Activated naive CD4-positive, alpha-beta T cell treated with anti-CD3 and anti-CD28 coated beads for 36 hours (primary cell): ENCODE results near the gene TUT1. TPM values are rescaled to one million over a fixed set of nuclear protein-coding genes. Genes with fewer than 3 reads are reported as not detected.

Source experiments
- CTCF ChIA-PET: fragments of 350-600 bp; sonication (Branson Sonifier 250); formaldehyde crosslinking; loops from one replicate; lab custom pipeline; 2021; ENCODE audit warnings: antibody characterized with exemption; lab: Charles Lee
- DNase-seq: peaks from one replicate; pipeline ENCODE4 v3.0.0-alpha.2; 2020
- H3K27ac Mint-ChIP-seq: one replicate; pipeline ENCODE4 v1.8.0; 2021; ENCODE audit warnings: mild to moderate bottlenecking, mixed read lengths
- H3K27me3 Mint-ChIP-seq: one replicate; pipeline ENCODE4 v1.8.0; 2021; ENCODE audit warnings: low read depth, mixed read lengths
- H3K36me3 Mint-ChIP-seq: one replicate; pipeline ENCODE4 v1.8.0; 2021; ENCODE audit warnings: low read depth, mixed read lengths
- H3K4me1 Mint-ChIP-seq: one replicate; pipeline ENCODE4 v1.8.0; 2021; ENCODE audit warnings: low read depth, mixed read lengths
- H3K4me3 Mint-ChIP-seq: one replicate; pipeline ENCODE4 v1.8.0; 2021; ENCODE audit warnings: mild to moderate bottlenecking, moderate library complexity, mixed read lengths
- H3K9me3 Mint-ChIP-seq: one replicate; pipeline ENCODE4 v1.8.0; 2021; ENCODE audit warnings: mixed read lengths
- intact Hi-C: fragments of 100-400 bp; cut with micrococcal nuclease; formaldehyde crosslinking; loops from one replicate; pipeline ENCODE4 v1.15.1; 2023
- total RNA-seq, 2 experiments: library from RNA; stranded (reverse); gene quantifications; one replicate each; pipeline ENCODE4 v1.2.3, GENCODE V29; 2021

The TUT1 gene
- total RNA-seq, 2 experiments from 2014 or later: 38.2 to 42.0 TPM

DNA sequence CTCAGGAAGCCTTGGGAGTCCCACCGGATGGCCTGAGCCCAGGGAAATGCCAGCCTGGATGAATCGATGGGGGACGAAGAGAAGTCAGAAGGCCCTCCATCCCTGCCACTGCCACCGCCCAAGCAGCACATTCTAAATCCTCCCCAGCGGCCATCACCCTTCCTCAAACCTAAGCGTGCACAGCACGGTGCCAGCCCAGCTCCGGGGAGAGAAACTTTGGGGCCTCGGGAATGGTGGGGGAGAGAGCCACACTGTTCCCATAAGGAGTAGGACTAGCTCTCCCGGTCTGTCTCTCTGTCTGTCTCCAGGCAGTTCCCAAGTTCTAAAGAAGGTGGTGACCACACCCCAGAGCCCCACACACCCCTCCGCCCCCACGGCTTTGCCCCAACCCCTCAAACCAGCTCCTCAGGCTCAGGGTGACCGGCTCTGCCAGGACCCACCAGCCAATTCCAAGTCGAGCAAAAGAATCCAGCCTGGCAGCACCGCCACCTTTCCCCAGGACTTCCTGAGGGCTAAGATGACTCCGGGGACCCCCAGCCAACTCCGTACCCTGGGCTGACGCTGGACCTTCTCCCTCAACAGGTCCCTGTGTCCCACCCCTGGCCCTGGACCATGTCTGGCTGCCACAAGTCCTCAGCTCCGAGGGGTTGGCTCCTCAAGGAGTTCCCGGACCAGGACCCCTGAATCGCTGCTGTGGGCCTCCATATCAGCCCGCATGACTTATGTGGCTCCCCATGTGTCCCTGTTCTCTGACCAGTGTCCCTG is 47.5 kb downstream of the TUT1 start:
- Mint-ChIP-seq H3K9me3 (no peaks in the 10 kb centered on the region), H3K27ac (no peak overlapping the region), H3K27me3 (peaks cover 4% of the 10 kb centered on the region), H3K36me3 (no peaks in the 10 kb centered on the region), H3K4me1 (peaks cover 65% of the 10 kb centered on the region), H3K4me3 (no peak overlapping the region)
- DNase-seq: no peak
- intact Hi-C loops: loop anchor here (1.0 to 2.0 kb wide), 3 partner anchors 13 to 150 kb away; no protein-coding TSS in a partner anchor
- CTCF ChIA-PET: interaction anchor here (0.5 to 4.6 kb wide), 20 partner anchors 10 to 168 kb away, joined by 3 to 96 read pairs (median 4); no protein-coding TSS in a partner anchor

- peak; percentile 78 for DNase-seq
- no peaks in the 10 kb centered on the region for H3K36me3 Mint-ChIP-seq
- peak overlapping the region; percentile 32 for H3K4me3 Mint-ChIP-seq
- intact Hi-C loops: loop anchor here (1.0 to 2.0 kb wide), 5 partner anchors 14 to 149 kb away; no protein-coding TSS in a partner anchor
- CTCF ChIA-PET: interaction anchor here (0.6 to 4.6 kb wide), 36 partner anchors 11 to 312 kb away, joined by 3 to 96 read pairs (median 4); no protein-coding TSS in a partner anchor
- no peaks in the 10 kb centered on the region for H3K9me3 Mint-ChIP-seq
- peaks cover 4% of the 10 kb centered on the region for H3K27me3 Mint-ChIP-seq
- no peak overlapping the region for H3K27ac Mint-ChIP-seq
- H3K4me1 Mint-ChIP-seq: peaks cover 70% of the 10 kb centered on the region
Observed at GRCh38 chr11:62542750-62543567, 48.4 kb downstream of the TUT1 start.

DNA sequence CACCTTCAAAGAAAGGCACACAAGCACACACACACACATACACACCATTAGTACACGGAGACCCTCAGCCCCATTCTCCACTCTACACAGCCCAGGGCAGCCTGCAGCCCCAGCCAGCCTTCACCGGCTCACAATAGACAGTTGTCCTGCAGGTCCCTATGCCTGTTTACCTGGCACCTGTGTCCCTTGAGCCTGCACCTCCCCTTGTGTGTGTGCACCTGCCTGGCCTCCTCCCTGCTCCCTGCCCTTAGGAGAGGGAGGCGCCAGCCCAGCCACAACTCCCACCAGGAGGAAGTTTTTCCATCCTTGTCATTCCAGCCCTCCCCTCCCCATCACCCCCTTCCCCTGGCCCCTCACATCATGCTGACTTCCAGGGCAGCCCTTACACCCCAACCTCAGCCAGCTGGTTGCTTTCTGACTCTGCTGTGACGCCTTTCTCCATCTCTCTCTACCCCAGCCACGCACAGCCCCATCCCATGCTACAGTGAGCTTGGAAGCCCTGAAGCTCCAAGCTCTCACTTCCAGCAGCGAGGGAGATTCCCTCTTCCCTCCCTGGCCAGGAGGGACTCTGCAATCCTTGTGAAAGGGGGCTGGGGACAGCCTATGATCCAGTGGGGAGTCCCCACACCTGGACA is 49.1 kb downstream of the TUT1 start:
- H3K27me3 Mint-ChIP-seq: no peaks in the 10 kb centered on the region
- intact Hi-C loops: loop anchor here (1.0 to 2.0 kb wide), 3 partner anchors 15 to 118 kb away; no protein-coding TSS in a partner anchor
- peaks cover 64% of the 10 kb centered on the region for H3K4me1 Mint-ChIP-seq
- H3K27ac Mint-ChIP-seq: no peak overlapping the region
- H3K4me3 Mint-ChIP-seq: no peak overlapping the region
- CTCF ChIA-PET: interaction anchor here (0.7 to 4.6 kb wide), 27 partner anchors 11 to 311 kb away, joined by 3 to 96 read pairs (median 5); no protein-coding TSS in a partner anchor
- no peak for DNase-seq
- H3K36me3 Mint-ChIP-seq: no peaks in the 10 kb centered on the region
- no peaks in the 10 kb centered on the region for H3K9me3 Mint-ChIP-seq

GRCh38 chr11:62540804-62541701 is 50.3 kb downstream of the TUT1 start:
- peaks cover 61% of the 10 kb centered on the region for H3K4me1 Mint-ChIP-seq
- intact Hi-C loops: no loop called here
- no peak for DNase-seq
- H3K36me3 Mint-ChIP-seq: peaks cover 2% of the 10 kb centered on the region
- H3K4me3 Mint-ChIP-seq: no peak overlapping the region
- peak overlapping the region; percentile 47 for H3K27ac Mint-ChIP-seq
- CTCF ChIA-PET: interaction anchor here (1.0 to 4.6 kb wide), 8 partner anchors 11 to 146 kb away, joined by 3 to 96 read pairs (median 10); no protein-coding TSS in a partner anchor
- H3K27me3 Mint-ChIP-seq: no peaks in the 10 kb centered on the region
- no peaks in the 10 kb centered on the region for H3K9me3 Mint-ChIP-seq

DNA sequence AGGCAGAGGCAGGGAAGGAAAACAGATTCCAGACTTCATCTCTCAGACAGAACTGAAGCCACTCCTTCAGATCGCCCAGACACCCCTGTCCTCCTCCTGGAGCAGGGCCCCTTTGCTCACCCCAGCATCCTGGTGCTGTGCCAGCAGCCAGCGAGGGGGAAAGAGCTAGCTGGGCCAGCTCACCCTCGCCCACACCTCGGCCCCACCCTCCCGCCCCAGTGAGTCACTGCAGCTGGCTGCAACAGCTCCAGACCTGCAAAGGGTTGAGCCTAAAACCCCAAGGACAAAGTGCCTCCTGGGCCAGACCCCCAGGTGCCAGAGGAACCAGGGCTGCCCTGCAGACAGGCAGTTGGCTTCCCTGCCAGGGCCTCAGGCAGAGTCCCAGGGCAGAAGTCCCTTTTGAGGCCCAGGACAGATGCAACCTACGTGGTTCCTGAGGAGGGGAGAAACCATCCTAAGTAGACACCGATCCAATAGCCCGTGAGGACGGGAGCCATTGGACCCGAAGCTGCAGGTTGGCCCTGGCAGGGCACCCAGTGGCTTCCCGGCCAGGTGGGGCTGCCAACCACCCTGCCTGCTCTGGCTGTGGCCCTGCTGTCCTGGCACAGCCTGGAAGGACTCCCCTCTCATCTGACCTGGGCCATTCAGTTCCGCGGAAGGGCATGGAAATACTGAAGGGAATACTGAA is 51.9 kb downstream of the TUT1 start:
- Mint-ChIP-seq H3K27ac (no peak overlapping the region), H3K36me3 (peaks cover 4% of the 10 kb centered on the region), H3K4me1 (peaks cover 48% of the 10 kb centered on the region), H3K27me3 (no peaks in the 10 kb centered on the region), H3K4me3 (no peak overlapping the region), H3K9me3 (no peaks in the 10 kb centered on the region)
- intact Hi-C loops: no loop called here
- peak; percentile 59 for DNase-seq
- CTCF ChIA-PET: interaction anchor here (0.7 to 3.2 kb wide), 4 partner anchors 12 to 145 kb away, joined by 3 to 11 read pairs (median 4); no protein-coding TSS in a partner anchor

- DNase-seq: no peak
- no peaks in the 10 kb centered on the region for H3K9me3 Mint-ChIP-seq
- CTCF ChIA-PET: interaction anchor here (1.5 to 3.2 kb wide), 2 partner anchors 114 to 144 kb away, joined by 4 to 11 read pairs; no protein-coding TSS in a partner anchor
- H3K27me3 Mint-ChIP-seq: no peaks in the 10 kb centered on the region
- no peak overlapping the region for H3K4me3 Mint-ChIP-seq
- H3K27ac Mint-ChIP-seq: no peak overlapping the region
- peaks cover 7% of the 10 kb centered on the region for H3K36me3 Mint-ChIP-seq
- intact Hi-C loops: no loop called here
- peaks cover 41% of the 10 kb centered on the region for H3K4me1 Mint-ChIP-seq
Observed at GRCh38 chr11:62538470-62539237, 52.7 kb downstream of the TUT1 start.

DNA sequence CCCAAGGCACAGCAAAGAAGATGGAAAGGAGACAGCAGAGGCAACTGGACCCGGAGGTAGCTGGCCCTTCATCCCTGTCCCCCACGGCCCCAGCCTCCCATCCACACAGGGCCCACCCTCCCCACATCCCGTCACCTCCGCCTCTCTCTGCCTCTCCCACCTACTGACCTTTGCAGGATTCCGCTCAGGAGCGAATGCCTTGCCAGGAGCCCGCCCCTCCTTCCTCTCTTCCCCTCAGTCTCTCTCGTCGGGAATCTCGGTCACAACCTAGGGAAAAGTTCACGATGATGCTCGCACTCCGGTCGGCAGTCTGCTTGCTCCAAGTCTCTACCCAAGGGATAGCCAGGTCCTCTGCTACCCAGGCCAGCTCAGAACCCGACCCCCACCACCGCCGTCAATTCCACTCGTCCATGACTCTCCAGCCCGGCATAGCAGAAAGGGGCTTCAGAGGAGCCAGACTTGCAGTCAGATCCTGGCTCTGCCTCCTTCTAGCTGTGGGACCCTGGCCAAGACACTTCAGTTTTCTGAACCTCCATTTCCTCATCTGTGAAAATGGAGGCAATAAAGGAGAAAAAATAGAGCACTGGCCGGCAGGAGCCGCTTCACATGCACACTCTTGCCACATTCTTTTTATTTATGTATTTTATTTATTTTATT is 54.9 kb downstream of the TUT1 start:
- intact Hi-C loops: no loop called here
- no peaks in the 10 kb centered on the region for H3K9me3 Mint-ChIP-seq
- H3K4me3 Mint-ChIP-seq: no peak overlapping the region
- H3K36me3 Mint-ChIP-seq: peaks cover 10% of the 10 kb centered on the region
- H3K27ac Mint-ChIP-seq: no peak overlapping the region
- DNase-seq: no peak
- CTCF ChIA-PET: interaction anchor here (0.5 to 1.2 kb wide), 3 partner anchors 32 to 141 kb away, joined by 3 to 4 read pairs (median 3); no protein-coding TSS in a partner anchor
- peaks cover 19% of the 10 kb centered on the region for H3K4me1 Mint-ChIP-seq
- H3K27me3 Mint-ChIP-seq: no peaks in the 10 kb centered on the region

DNA sequence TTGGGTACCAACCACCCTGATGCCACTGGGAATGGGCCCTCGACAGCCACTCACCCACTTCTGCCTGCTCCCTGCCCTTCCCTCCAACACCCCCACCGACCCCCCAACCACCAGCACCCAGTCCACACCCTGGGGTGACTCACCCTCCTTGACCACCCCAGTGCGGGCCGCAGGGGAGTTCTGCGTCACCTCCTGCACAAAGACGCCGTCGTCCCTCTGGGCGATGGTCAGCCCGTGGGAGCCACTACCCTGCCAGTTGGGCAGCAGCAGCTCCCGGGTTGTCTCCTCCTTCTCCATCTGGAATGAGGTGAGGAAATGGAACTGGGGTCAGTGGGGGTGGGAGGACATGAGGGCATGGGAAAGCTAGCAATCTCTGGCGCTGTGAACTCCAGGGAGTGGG is 55.5 kb downstream of the TUT1 start:
- Mint-ChIP-seq H3K27ac (no peak overlapping the region), H3K9me3 (no peaks in the 10 kb centered on the region), H3K4me1 (peaks cover 12% of the 10 kb centered on the region), H3K27me3 (no peaks in the 10 kb centered on the region), H3K4me3 (no peak overlapping the region), H3K36me3 (peaks cover 10% of the 10 kb centered on the region)
- DNase-seq: no peak
- CTCF ChIA-PET: interaction anchor here (0.5 to 1.2 kb wide), 3 partner anchors 32 to 141 kb away, joined by 3 to 4 read pairs (median 3); no protein-coding TSS in a partner anchor
- intact Hi-C loops: no loop called here

DNA sequence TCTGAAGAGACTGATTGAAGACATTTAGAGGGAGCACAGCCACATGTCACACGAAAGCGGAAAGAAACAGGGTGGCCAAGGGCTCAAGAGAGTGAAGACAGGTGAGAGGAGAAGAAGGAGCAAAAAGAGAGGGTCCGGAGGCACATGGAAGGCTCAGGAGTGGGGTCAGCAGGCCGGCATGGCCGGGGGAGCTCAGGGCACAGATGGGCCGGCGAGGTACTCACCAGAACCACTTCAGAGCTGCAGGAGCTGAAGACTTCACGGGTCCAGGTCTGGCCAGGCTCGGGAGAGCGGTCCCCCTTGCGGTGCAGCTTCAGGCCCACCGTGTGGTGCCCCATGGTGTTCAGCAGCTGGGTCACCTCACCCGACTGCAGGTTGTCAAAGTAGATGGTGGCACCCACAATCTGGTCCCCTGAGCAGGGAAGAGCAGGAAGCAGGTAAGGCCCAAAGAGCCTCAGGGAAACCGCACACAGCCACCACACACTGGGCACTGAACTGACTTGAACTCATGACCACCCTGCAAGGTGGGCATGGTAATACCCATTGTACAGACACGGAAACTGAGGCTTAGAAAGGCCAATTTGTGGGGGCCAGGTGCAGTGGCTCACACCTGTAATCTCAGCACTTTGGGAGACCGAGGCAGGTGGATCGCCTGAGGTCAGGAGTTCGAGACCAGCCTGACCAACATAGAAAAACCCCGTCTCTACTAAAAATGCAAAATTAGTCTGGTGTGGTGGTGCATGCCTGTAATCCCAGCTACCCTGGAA is 56.4 kb downstream of the TUT1 start:
- CTCF ChIA-PET: interaction anchor here (0.6 kb wide), 1 partner anchor 1386 kb away, joined by 4 read pairs; no protein-coding TSS in a partner anchor
- Mint-ChIP-seq H3K9me3 (no peaks in the 10 kb centered on the region), H3K4me3 (no peak overlapping the region), H3K27ac (no peak overlapping the region), H3K4me1 (peaks cover 11% of the 10 kb centered on the region), H3K36me3 (peaks cover 10% of the 10 kb centered on the region), H3K27me3 (no peaks in the 10 kb centered on the region)
- no peak for DNase-seq
- intact Hi-C loops: no loop called here
